Astrocyte (in vitro differentiated cells and primary cell): ENCODE data around the gene ARSG. TPM values are rescaled to one million over a fixed set of nuclear protein-coding genes. Genes with fewer than 3 reads are reported as not detected.

Experiments
- DNase-seq: peaks from one replicate; pipeline ENCODE4 v3.0.0-alpha.2; 2010; ENCODE audit warnings: low read depth
- FAIRE-seq: peaks from 2 replicates; lab custom pipeline; 2011; peaks lifted over from hg19 to GRCh38; lab: Jason Lieb, UNC
- H2AFZ ChIP-seq: 2 replicates; pipeline ENCODE4 v1.6.0; 2012; ENCODE audit warnings: low read depth, low read length, inconsistent platforms
- H3K27ac ChIP-seq: 2 replicates; pipeline ENCODE4 v1.5.1; 2011; ENCODE audit warnings: low read depth, low read length, inconsistent platforms
- H3K27me3 ChIP-seq: 2 replicates; pipeline ENCODE4 v1.6.0; 2011; ENCODE audit warnings: low read length, inconsistent platforms; ENCODE audit not compliant: insufficient read depth
- H3K36me3 ChIP-seq: 2 replicates; pipeline ENCODE4 v1.5.1; 2011; ENCODE audit warnings: low read length, inconsistent platforms; ENCODE audit not compliant: insufficient read depth
- H3K4me1 ChIP-seq: 2 replicates; pipeline ENCODE4 v1.5.1; 2011; ENCODE audit warnings: low read length, inconsistent platforms; ENCODE audit not compliant: insufficient read depth
- H3K4me2 ChIP-seq: 2 replicates; pipeline ENCODE4 v1.6.0; 2012; ENCODE audit warnings: low read length, inconsistent platforms
- H3K4me3 ChIP-seq: 2 replicates; pipeline ENCODE4 v1.5.1; 2011; ENCODE audit warnings: low read depth, mild to moderate bottlenecking, low read length, inconsistent platforms; ENCODE audit not compliant: insufficient read depth
- H3K79me2 ChIP-seq: 2 replicates; pipeline ENCODE4 v1.6.0; 2012; ENCODE audit warnings: mild to moderate bottlenecking, low read length, inconsistent platforms; ENCODE audit not compliant: insufficient read depth
- H3K9ac ChIP-seq: 2 replicates; pipeline ENCODE4 v1.6.0; 2012; ENCODE audit warnings: mild to moderate bottlenecking, low read length, inconsistent platforms
- H3K9me3 ChIP-seq: 2 replicates; pipeline ENCODE4 v1.5.1; 2012; ENCODE audit warnings: low read depth, mild to moderate bottlenecking, low read length, inconsistent platforms; ENCODE audit not compliant: insufficient read depth
- H4K20me1 ChIP-seq: 2 replicates; pipeline ENCODE4 v1.6.0; 2012; ENCODE audit warnings: low read length, inconsistent platforms; ENCODE audit not compliant: insufficient read depth
- H3K27ac Mint-ChIP-seq: one replicate; pipeline ENCODE4 v1.8.0; 2021; ENCODE audit warnings: mild to moderate bottlenecking, mixed read lengths; ENCODE audit not compliant: unreplicated experiment
- H3K27me3 Mint-ChIP-seq: one replicate; pipeline ENCODE4 v1.8.0; 2021; ENCODE audit warnings: low read depth, mixed read lengths; ENCODE audit not compliant: unreplicated experiment
- H3K36me3 Mint-ChIP-seq: one replicate; pipeline ENCODE4 v1.8.0; 2021; ENCODE audit warnings: low read depth, mixed read lengths; ENCODE audit not compliant: unreplicated experiment
- H3K4me1 Mint-ChIP-seq: one replicate; pipeline ENCODE4 v1.8.0; 2021; ENCODE audit warnings: low read depth, mixed read lengths; ENCODE audit not compliant: unreplicated experiment
- H3K4me3 Mint-ChIP-seq: one replicate; pipeline ENCODE4 v1.8.0; 2021; ENCODE audit warnings: mild to moderate bottlenecking, moderate library complexity, mixed read lengths; ENCODE audit not compliant: unreplicated experiment
- H3K9me3 Mint-ChIP-seq: one replicate; pipeline ENCODE4 v1.8.0; 2021; ENCODE audit warnings: mild to moderate bottlenecking, mixed read lengths; ENCODE audit not compliant: unreplicated experiment
- EZH2 ChIP-seq: IDR thresholded peaks from 2 replicates; pipeline ENCODE4 v1.6.1; 2012; ENCODE audit warnings: mild to moderate bottlenecking, low read length, inconsistent platforms; ENCODE audit not compliant: insufficient read depth
- total RNA-seq: library from RNA; stranded (reverse); gene quantifications from 2 replicates; pipeline ENCODE4 v1.2.1, GENCODE V29; 2021
- TF ChIP-seq, protein P1 (sequence below): IDR thresholded peaks from 2 replicates; pipeline ENCODE4 v1.5.1; 2011; ENCODE audit warnings: low read depth, mild to moderate bottlenecking, inconsistent platforms, low read length, moderate library complexity; ENCODE audit not compliant: insufficient read depth

Gene ARSG
- total RNA-seq, 1 donor from 2014 or later, result 2.6 TPM

DNA sequence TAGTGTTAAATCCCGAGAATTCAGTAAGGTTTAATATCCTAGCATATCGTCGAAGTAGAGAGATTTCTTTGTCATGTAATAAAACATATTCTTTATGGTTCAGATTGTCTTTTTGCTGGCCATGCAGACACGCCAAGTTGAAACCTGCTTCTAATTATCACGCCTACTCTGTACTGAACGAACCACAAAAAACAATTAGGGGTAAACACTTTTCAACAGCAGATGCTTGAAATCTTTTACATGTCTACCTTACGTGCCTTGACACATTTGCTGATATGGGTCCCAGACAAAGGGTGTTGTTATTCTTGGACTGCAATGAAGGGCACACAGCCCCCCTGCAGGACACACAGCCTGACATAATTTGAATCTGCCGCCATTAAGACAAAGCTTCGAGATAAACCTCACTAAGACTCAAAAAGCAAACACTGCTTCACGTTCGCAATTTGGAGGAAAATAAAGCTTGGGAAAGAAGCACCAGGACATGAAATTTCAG is 152.7 kb downstream of the ARSG start:
- TF ChIP-seq, protein P1, sequence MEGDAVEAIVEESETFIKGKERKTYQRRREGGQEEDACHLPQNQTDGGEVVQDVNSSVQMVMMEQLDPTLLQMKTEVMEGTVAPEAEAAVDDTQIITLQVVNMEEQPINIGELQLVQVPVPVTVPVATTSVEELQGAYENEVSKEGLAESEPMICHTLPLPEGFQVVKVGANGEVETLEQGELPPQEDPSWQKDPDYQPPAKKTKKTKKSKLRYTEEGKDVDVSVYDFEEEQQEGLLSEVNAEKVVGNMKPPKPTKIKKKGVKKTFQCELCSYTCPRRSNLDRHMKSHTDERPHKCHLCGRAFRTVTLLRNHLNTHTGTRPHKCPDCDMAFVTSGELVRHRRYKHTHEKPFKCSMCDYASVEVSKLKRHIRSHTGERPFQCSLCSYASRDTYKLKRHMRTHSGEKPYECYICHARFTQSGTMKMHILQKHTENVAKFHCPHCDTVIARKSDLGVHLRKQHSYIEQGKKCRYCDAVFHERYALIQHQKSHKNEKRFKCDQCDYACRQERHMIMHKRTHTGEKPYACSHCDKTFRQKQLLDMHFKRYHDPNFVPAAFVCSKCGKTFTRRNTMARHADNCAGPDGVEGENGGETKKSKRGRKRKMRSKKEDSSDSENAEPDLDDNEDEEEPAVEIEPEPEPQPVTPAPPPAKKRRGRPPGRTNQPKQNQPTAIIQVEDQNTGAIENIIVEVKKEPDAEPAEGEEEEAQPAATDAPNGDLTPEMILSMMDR, result no peak
- no peak for TF ChIP-seq EZH2
- Histone ChIP-seq H3K27ac (no peak overlapping the region), H3K4me2 (no peak overlapping the region), H3K4me3 (no peak overlapping the region), H4K20me1 (peaks cover 12% of the 10 kb centered on the region), H2AFZ (no peak overlapping the region), H3K9ac (no peak overlapping the region), H3K4me1 (no peaks in the 10 kb centered on the region), H3K27me3 (no peaks in the 10 kb centered on the region), H3K9me3 (no peaks in the 10 kb centered on the region), H3K36me3 (peaks cover 35% of the 10 kb centered on the region), H3K79me2 (no peaks in the 10 kb centered on the region)
- FAIRE-seq (no peak), DNase-seq (no peak)
- Mint-ChIP-seq H3K27me3 (no peaks in the 10 kb centered on the region), H3K27ac (no peak overlapping the region), H3K36me3 (peaks cover 23% of the 10 kb centered on the region), H3K9me3 (no peaks in the 10 kb centered on the region), H3K4me1 (no peaks in the 10 kb centered on the region), H3K4me3 (no peak overlapping the region)

DNA sequence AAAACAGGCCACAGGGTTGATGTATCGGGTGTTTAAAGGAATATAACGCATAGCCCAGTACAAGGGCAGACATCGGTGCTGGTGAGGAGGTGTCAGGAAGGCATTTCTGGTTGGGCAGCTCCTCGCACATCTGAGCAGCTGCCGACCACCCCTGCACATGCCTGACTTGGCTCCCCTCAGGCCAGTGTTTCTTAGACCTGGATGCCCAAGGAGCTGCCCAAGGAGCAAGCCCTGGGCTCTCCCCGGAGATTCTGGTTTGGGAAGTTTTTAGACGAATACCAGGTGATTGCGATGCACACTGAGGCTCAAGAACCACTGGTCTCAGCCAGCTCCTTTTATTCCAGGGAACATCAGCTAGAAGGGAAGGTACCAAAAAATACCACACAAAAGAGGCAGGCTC is 154.4 kb downstream of the ARSG start:
- peaks cover 32% of the 10 kb centered on the region for H3K36me3 ChIP-seq
- no peaks in the 10 kb centered on the region for H3K4me1 Mint-ChIP-seq
- H3K4me3 Mint-ChIP-seq, result no peak overlapping the region
- H3K9me3 ChIP-seq, result no peaks in the 10 kb centered on the region
- H3K27me3 ChIP-seq, result no peaks in the 10 kb centered on the region
- H4K20me1 ChIP-seq, result peaks cover 15% of the 10 kb centered on the region
- no peaks in the 10 kb centered on the region for H3K9me3 Mint-ChIP-seq
- DNase-seq (no peak), FAIRE-seq (no peak)
- H3K36me3 Mint-ChIP-seq, result peaks cover 29% of the 10 kb centered on the region
- no peak overlapping the region for H3K4me2 ChIP-seq
- H3K4me3 ChIP-seq, result no peak overlapping the region
- H3K27me3 Mint-ChIP-seq, result no peaks in the 10 kb centered on the region
- no peak overlapping the region for H3K9ac ChIP-seq
- no peaks in the 10 kb centered on the region for H3K4me1 ChIP-seq
- no peaks in the 10 kb centered on the region for H3K79me2 ChIP-seq
- no peak overlapping the region for H2AFZ ChIP-seq
- H3K27ac ChIP-seq, result no peak overlapping the region
- H3K27ac Mint-ChIP-seq, result no peak overlapping the region
- TF ChIP-seq, protein P1, result no peak
- no peak for TF ChIP-seq EZH2

DNA sequence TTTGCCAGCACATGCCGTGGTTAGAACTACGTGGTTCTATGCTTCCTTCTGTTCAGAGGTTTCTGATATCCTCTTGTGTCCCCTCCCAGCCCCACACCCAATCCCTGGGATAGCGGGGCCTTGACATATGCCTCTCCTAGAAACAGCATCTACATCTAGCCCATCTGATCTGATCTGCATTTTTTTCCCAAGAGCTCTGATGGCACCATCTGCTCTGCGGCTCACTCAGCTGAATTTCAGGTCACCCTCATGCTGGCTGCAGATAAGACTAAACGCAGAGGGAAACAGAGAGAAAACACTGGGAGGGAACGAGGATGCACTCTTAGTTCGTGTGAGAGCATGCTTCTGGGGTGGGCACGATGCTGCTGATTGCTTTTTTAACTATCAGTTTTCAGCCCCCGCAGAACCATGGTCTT is 155.3 kb downstream of the ARSG start:
- H3K79me2 ChIP-seq, result no peaks in the 10 kb centered on the region
- TF ChIP-seq, protein P1, result no peak
- TF ChIP-seq EZH2, result no peak
- Mint-ChIP-seq H3K27me3 (no peaks in the 10 kb centered on the region), H3K4me3 (no peak overlapping the region), H3K27ac (no peak overlapping the region), H3K4me1 (no peaks in the 10 kb centered on the region), H3K36me3 (peaks cover 29% of the 10 kb centered on the region), H3K9me3 (no peaks in the 10 kb centered on the region)
- peaks cover 30% of the 10 kb centered on the region for H3K36me3 ChIP-seq
- H4K20me1 ChIP-seq, result peaks cover 23% of the 10 kb centered on the region
- H3K4me3 ChIP-seq, result no peak overlapping the region
- H3K27me3 ChIP-seq, result no peaks in the 10 kb centered on the region
- no peaks in the 10 kb centered on the region for H3K9me3 ChIP-seq
- no peak for DNase-seq
- FAIRE-seq, result no peak
- no peak overlapping the region for H3K4me2 ChIP-seq
- H3K27ac ChIP-seq, result no peak overlapping the region
- H3K9ac ChIP-seq, result no peak overlapping the region
- H3K4me1 ChIP-seq, result no peaks in the 10 kb centered on the region
- H2AFZ ChIP-seq, result no peak overlapping the region
